A549 treated with Mapracorat at 1 μM for 4 hours (cell line): ENCODE measurements around the gene FSD1L. TPM values are rescaled to one million over a fixed set of nuclear protein-coding genes. Genes with fewer than 3 reads are reported as not detected.

Source experiments
- total RNA-seq: library from RNA; stranded (reverse); fragments of 200-300 nt; extraction: Qiagen RNA extraction; gene quantifications from 5 replicates; pipeline ENCODE4 v1.2.3, GENCODE V29; 2022

FSD1L gene
- 3.3 to 4.9 TPM (median 4.1 TPM) in 5 replicates for total RNA-seq

GRCh38 chr9:105447814-105448812 is at the start of gene FSD1L:
Gene FSD1L, plus strand, starts transcription at chr9:105448034. Its CDS starts 187 bp downstream, at chr9:105448221.

GRCh38 chr9:105557804-105558610 is 110.2 kb downstream of the FSD1L start, which contains the start of gene FKTN:
Gene FKTN, plus strand, starts transcription at chr9:105558131. Its CDS starts 16,902 bp downstream, at chr9:105575033.

Other genes starting within 250 kb of the FSD1L start
- 20.8 to 34.6 TPM (median 31.1 TPM) in 5 replicates for gene SLC44A1, start 203.4 kb upstream of the FSD1L start, total RNA-seq
- 6.1 to 8.8 TPM (median 7.7 TPM) in 5 replicates for gene FKTN, start 110.1 kb downstream of the FSD1L start, total RNA-seq
- 0.30 to 0.41 TPM in 2 of 5 replicates, not detected in the others for gene TAL2, start 214.4 kb downstream of the FSD1L start, total RNA-seq
- 12.0 to 16.4 TPM (median 14.3 TPM) in 5 replicates for gene TMEM38B, start 246.5 kb downstream of the FSD1L start, total RNA-seq